SK-N-SH (cell line): ENCODE measurements around the gene TBL1X.

ENCODE experiments used
- CTCF ChIP-seq: fragments of 200-600 bp; sonication (generic); IDR thresholded peaks from 2 replicates; pipeline ENCODE4 v1.6.1; 2017; ENCODE audit warnings: antibody characterized with exemption, mild to moderate bottlenecking, moderate library complexity
- EP300 ChIP-seq, 2 experiments: IDR thresholded peaks; 2 replicates each; pipeline versions ENCODE4 v1.4.0 to v1.6.1; 2012; ENCODE audit warnings: borderline replicate concordance in 1 of 2, low read depth in 1 of 2, low read length in 1 of 2
- FOXM1 ChIP-seq: IDR thresholded peaks from 2 replicates; pipeline ENCODE4 v1.4.0; 2012; ENCODE audit warnings: low read depth, mild to moderate bottlenecking
- GABPA ChIP-seq: IDR thresholded peaks from 2 replicates; pipeline ENCODE4 v1.4.0; 2012; ENCODE audit warnings: low read depth, mild to moderate bottlenecking
- PBX3 ChIP-seq: IDR thresholded peaks from 2 replicates; pipeline ENCODE4; 2012
- POLR2AphosphoS5 ChIP-seq: IDR thresholded peaks from 2 replicates; pipeline ENCODE4 v1.6.1; 2012; ENCODE audit warnings: low read depth, low read length
- RAD21 ChIP-seq: IDR thresholded peaks from 2 replicates; pipeline ENCODE4 v1.6.1; 2012; ENCODE audit warnings: mild to moderate bottlenecking, low read length
- RCOR1 ChIP-seq: fragments of 150-350 bp; IDR thresholded peaks from 2 replicates; pipeline ENCODE4 v1.6.1; 2017; ENCODE audit warnings: antibody characterized with exemption, low read length
- REST ChIP-seq: IDR thresholded peaks from 2 replicates; pipeline ENCODE4 v1.6.1; 2012; ENCODE audit warnings: mild to moderate bottlenecking, low read depth, low read length, moderate library complexity
- RXRA ChIP-seq: IDR thresholded peaks from 2 replicates; pipeline ENCODE4 v1.4.0; 2012; ENCODE audit warnings: low read depth, mild to moderate bottlenecking, borderline replicate concordance
- SMC3 ChIP-seq: IDR thresholded peaks from 2 replicates; pipeline ENCODE4 v1.6.1; 2012; ENCODE audit warnings: low read depth, low read length, improper control_type of control experiment

GRCh38 chrX:9717376-9717775 lies 252.5 kb downstream of the TBL1X start:
- TF ChIP-seq POLR2AphosphoS5 (no peak), CTCF (no peak), FOXM1 (no peak), REST (no peak), SMC3 (no peak), RCOR1 (no peak), RXRA (no peak), EP300 (IDR thresholded peaks at IDR 0.05; ENCODE audit: borderline replicate concordance in 1 of 2, low read depth in 1 of 2, low read length in 1 of 2) (no peak), PBX3 (no peak), GABPA (no peak), RAD21 (no peak)
